HEK293 (cell line): ENCODE measurements around the gene DCAF5.

Experiments
- CTCF ChIA-PET: fragments of 350-600 bp; formaldehyde crosslinking; extraction: SDS; loops from one replicate; lab custom pipeline; 2021; ENCODE audit warnings: antibody characterized with exemption; lab: Yijun Ruan, JAX
- POLR2A ChIA-PET: fragments of 300-600 bp; formaldehyde crosslinking; extraction: SDS; loops from one replicate; lab custom pipeline; 2020; ENCODE audit warnings: antibody characterized with exemption, inconsistent platforms; lab: Yijun Ruan, JAX
- H3K27ac ChIP-seq: fragments of 200-500 bp; sonication (Bioruptor generic); 2 replicates; pipeline ENCODE4 v1.5.1; 2014; ENCODE audit warnings: low read depth, low read length, control low read depth, inconsistent platforms; ENCODE audit errors: extremely low read depth
- H3K36me3 ChIP-seq, 2 experiments: fragments of 200-500 bp in 1 of 2; sonication (Bioruptor generic) in 1 of 2; 1 replicate in 1 of 2; 2 replicates in 1 of 2; pipeline ENCODE4 v1.5.1; 2014 to 2017; ENCODE audit warnings: inconsistent platforms in 2 of 2, low read length in 2 of 2; ENCODE audit not compliant: control insufficient read depth in 2 of 2, insufficient read depth in 1 of 2
- H3K4me1 ChIP-seq: fragments of 200-500 bp; sonication (Bioruptor generic); 2 replicates; pipeline ENCODE4 v1.5.1; 2014; ENCODE audit warnings: mild to moderate bottlenecking, low read length, inconsistent platforms; ENCODE audit not compliant: control insufficient read depth, insufficient read depth
- H3K4me3 ChIP-seq: 2 replicates; pipeline ENCODE4 v1.5.1; 2011; ENCODE audit warnings: low read depth, mild to moderate bottlenecking, control low read depth, low read length, moderate library complexity
- H3K9me3 ChIP-seq: fragments of 200-500 bp; sonication (Bioruptor generic); 2 replicates; pipeline ENCODE4 v1.5.1; 2014; ENCODE audit warnings: low read depth, low read length, inconsistent platforms; ENCODE audit not compliant: control insufficient read depth, insufficient read depth
- HOXA7 ChIP-seq: sonication (generic); formaldehyde crosslinking; IDR thresholded peaks from 2 replicates; pipeline ENCODE4 v1.8.1; 2022; ENCODE audit warnings: missing genetic modification reagents, borderline replicate concordance
- KLF10 ChIP-seq: fragments of 450-650 bp; IDR thresholded peaks from 2 replicates; pipeline ENCODE4 v1.5.1; 2018; ENCODE audit warnings: missing biosample characterization, mild to moderate bottlenecking, missing genetic modification characterization
- KLF8 ChIP-seq: fragments of 450-650 bp; formaldehyde crosslinking; IDR thresholded peaks from 2 replicates; pipeline ENCODE4 v1.5.1; 2016; ENCODE audit warnings: missing biosample characterization, missing genetic modification characterization
- OSR2 ChIP-seq: fragments of 450-650 bp; formaldehyde crosslinking; IDR thresholded peaks from 2 replicates; pipeline ENCODE4 v1.5.1; 2016; ENCODE audit warnings: missing biosample characterization, missing genetic modification characterization
- PRDM6 ChIP-seq: fragments of 450-650 bp; formaldehyde crosslinking; IDR thresholded peaks from 2 replicates; pipeline ENCODE4 v1.5.1; 2017; ENCODE audit warnings: missing biosample characterization, missing genetic modification characterization
- ZBTB11 ChIP-seq: fragments of 450-650 bp; formaldehyde crosslinking; conservative IDR thresholded peaks from 2 replicates; pipeline ENCODE4 v1.5.1; 2016; ENCODE audit warnings: low read depth, missing biosample characterization, missing genetic modification characterization
- ZBTB26 ChIP-seq: fragments of 450-650 bp; formaldehyde crosslinking; optimal IDR thresholded peaks from 2 replicates; pipeline ENCODE3; 2016; ENCODE audit warnings: missing biosample characterization, mild to moderate bottlenecking, missing genetic modification characterization
- ZFP41 ChIP-seq: fragments of 450-650 bp; formaldehyde crosslinking; IDR thresholded peaks from 2 replicates; pipeline ENCODE4 v1.5.1; 2016; ENCODE audit warnings: missing biosample characterization, missing genetic modification characterization, borderline replicate concordance
- ZNF112 ChIP-seq: fragments of 450-650 bp; formaldehyde crosslinking; IDR thresholded peaks from 2 replicates; pipeline ENCODE4 v1.5.0; 2017; ENCODE audit warnings: missing biosample characterization, missing genetic modification characterization
- ZNF114 ChIP-seq: fragments of 450-650 bp; formaldehyde crosslinking; IDR thresholded peaks from 2 replicates; pipeline ENCODE4 v1.5.0; 2017; ENCODE audit warnings: missing biosample characterization, missing genetic modification characterization
- ZNF148 ChIP-seq: fragments of 450-650 bp; formaldehyde crosslinking; IDR thresholded peaks from 2 replicates; pipeline ENCODE4 v1.5.0; 2017; ENCODE audit warnings: missing biosample characterization, missing genetic modification characterization, borderline replicate concordance
- ZNF366 ChIP-seq: fragments of 450-650 bp; formaldehyde crosslinking; conservative IDR thresholded peaks from 2 replicates; pipeline ENCODE4 v1.5.1; 2016; ENCODE audit warnings: missing biosample characterization, missing genetic modification characterization
- ZNF426 ChIP-seq: fragments of 450-650 bp; formaldehyde crosslinking; IDR thresholded peaks from 2 replicates; pipeline ENCODE4 v1.5.1; 2017; ENCODE audit warnings: missing biosample characterization, missing genetic modification characterization, mild to moderate bottlenecking, inconsistent platforms, moderate library complexity
- ZNF473 ChIP-seq: fragments of 450-650 bp; formaldehyde crosslinking; IDR thresholded peaks from 2 replicates; pipeline ENCODE4 v1.5.1; 2017; ENCODE audit warnings: missing biosample characterization, missing genetic modification characterization
- ZNF48 ChIP-seq: fragments of 450-650 bp; formaldehyde crosslinking; IDR thresholded peaks from 2 replicates; pipeline ENCODE4 v1.5.1; 2016; ENCODE audit warnings: missing biosample characterization, missing genetic modification characterization
- ZNF560 ChIP-seq: fragments of 450-650 bp; formaldehyde crosslinking; IDR thresholded peaks from 2 replicates; pipeline ENCODE4 v1.5.1; 2017; ENCODE audit warnings: missing biosample characterization, missing genetic modification characterization, borderline replicate concordance
- ZNF585B ChIP-seq: fragments of 450-650 bp; formaldehyde crosslinking; IDR thresholded peaks from 2 replicates; pipeline ENCODE4 v1.5.1; 2016; ENCODE audit warnings: missing biosample characterization, missing genetic modification characterization
- ZNF600 ChIP-seq: fragments of 450-650 bp; formaldehyde crosslinking; IDR thresholded peaks from 2 replicates; pipeline ENCODE4 v1.5.1; 2016; ENCODE audit warnings: missing biosample characterization, missing genetic modification characterization
- ZNF623 ChIP-seq: fragments of 450-650 bp; formaldehyde crosslinking; IDR thresholded peaks from 2 replicates; pipeline ENCODE4 v1.5.1; 2016; ENCODE audit warnings: missing biosample characterization, missing genetic modification characterization
- ZNF658 ChIP-seq: fragments of 450-650 bp; formaldehyde crosslinking; IDR thresholded peaks from 2 replicates; pipeline ENCODE4; 2016; ENCODE audit warnings: missing biosample characterization, missing genetic modification characterization
- ZNF704 ChIP-seq: fragments of 450-650 bp; formaldehyde crosslinking; IDR thresholded peaks from 2 replicates; pipeline ENCODE4 v1.5.1; 2016; ENCODE audit warnings: missing biosample characterization, missing genetic modification characterization
- ZNF76 ChIP-seq: fragments of 450-650 bp; formaldehyde crosslinking; IDR thresholded peaks from 2 replicates; pipeline ENCODE4; 2016; ENCODE audit warnings: low read depth, missing biosample characterization, missing genetic modification characterization, borderline replicate concordance
- ZSCAN23 ChIP-seq: fragments of 450-650 bp; formaldehyde crosslinking; IDR thresholded peaks from 2 replicates; pipeline ENCODE4 v1.5.1; 2016; ENCODE audit warnings: missing biosample characterization, missing genetic modification characterization

The DCAF5 gene

GRCh38 chr14:69038455-69039287 is 114.2 kb downstream of the DCAF5 start (continued):
- TF ChIP-seq OSR2 (tag by site-specific recombination) = 0 out of 2 replicates have a peak, but pooled peaks have one; percentile 42
- TF ChIP-seq PRDM6 = no peak
- no peak for TF ChIP-seq ZNF623 (tag by site-specific recombination)
- no peak for TF ChIP-seq ZNF658 (tag by site-specific recombination)
- 0 out of 2 replicates have a peak, but pooled peaks have one; percentile 34 for TF ChIP-seq ZNF148 (tag by site-specific recombination)
- no peak for TF ChIP-seq ZNF473
- TF ChIP-seq ZNF585B (tag by site-specific recombination) = no peak
- no peak for TF ChIP-seq HOXA7 (CRISPR knock-in tag)
- TF ChIP-seq ZBTB26 (tag by site-specific recombination) = no peak
- no peak for TF ChIP-seq ZNF48

- Histone ChIP-seq H3K4me3 (no peak overlapping the region), H3K4me1 (peaks cover 2% of the 10 kb centered on the region; the same call in 1 of the 2 replicates), H3K9me3 (no peaks in the 10 kb centered on the region), H3K27ac (no peak overlapping the region), H3K36me3 (no peaks in the 10 kb centered on the region)
- ChIA-PET CTCF (interaction anchor here (1.0 to 1.4 kb wide), 3 partner anchors 125 to 127 kb away, joined by 3 to 4 read pairs (median 4); no protein-coding TSS in a partner anchor), POLR2A (interaction anchor here (1.5 to 1.6 kb wide), 2 partner anchors 24 to 58 kb away, joined by 4 to 6 read pairs; no protein-coding TSS in a partner anchor)
- TF ChIP-seq ZNF112 (no peak), ZNF426 (tag by site-specific recombination) (no peak), KLF10 (no peak), ZFP41 (no peak), ZNF600 (tag by site-specific recombination) (no peak), KLF8 (tag by site-specific recombination) (0 out of 2 replicates have a peak, but pooled peaks have one; percentile 17), ZNF76 (tag by site-specific recombination) (no peak), ZNF114 (tag by site-specific recombination) (no peak), ZBTB11 (tag by site-specific recombination) (no peak), ZNF560 (tag by site-specific recombination) (no peak), ZNF366 (tag by site-specific recombination) (no peak), ZSCAN23 (tag by site-specific recombination) (0 out of 2 replicates have a peak, but pooled peaks have one; percentile 60), ZNF704 (tag by site-specific recombination) (no peak), ZNF658 (tag by site-specific recombination) (no peak)
Measured at GRCh38 chr14:69037790-69038454, 115.0 kb downstream of the DCAF5 start.
